ENCODE results near the gene HHLA2. TPM values are rescaled to one million over a fixed set of nuclear protein-coding genes. Genes with fewer than 3 reads are reported as not detected.

Gene HHLA2
- total and polyA plus RNA-seq, 9 donors: 0.12 to 1.1 (median 0.24) TPM; not detected in 5

- no peaks in the 10 kb centered on the region for H3K9me3 ChIP-seq
- H3K36me3 ChIP-seq: no peaks in the 10 kb centered on the region
- 40 to 59% (median 56%) methylated on average over 5 of the region's 5 CpGs for WGBS, 3 donors
- no peak for DNase-seq
- H3K4me3 ChIP-seq: no peak overlapping the region
- no peaks in the 10 kb centered on the region for H3K27me3 ChIP-seq
- intact Hi-C loops (cut with DNase I): loop anchor here in 1 of 4 donors (5.0 kb wide), 1 partner anchor 1117 kb away; no protein-coding TSS in a partner anchor
- no peak overlapping the region for H3K27ac ChIP-seq
- no peak for TF ChIP-seq CTCF (IDR thresholded peaks at IDR 0.05)
- TF ChIP-seq EP300 (IDR thresholded peaks at IDR 0.05): no peak
- TF ChIP-seq POLR2A (IDR thresholded peaks at IDR 0.05): no peak
- no peaks in the 10 kb centered on the region for H3K4me1 ChIP-seq (ENCODE audit: insufficient read depth)
Measured at GRCh38 chr3:108329508-108329907, 33.2 kb downstream of the HHLA2 start.

- intact Hi-C loops (cut with DNase I): loop anchor here in 1 of 4 donors (5.0 kb wide), 1 partner anchor 1118 kb away; no protein-coding TSS in a partner anchor
- Histone ChIP-seq H3K9me3 (no peaks in the 10 kb centered on the region), H3K4me1 (ENCODE audit: insufficient read depth) (no peaks in the 10 kb centered on the region), H3K27me3 (no peaks in the 10 kb centered on the region), H3K36me3 (no peaks in the 10 kb centered on the region), H3K27ac (no peak overlapping the region), H3K4me3 (no peak overlapping the region)
- TF ChIP-seq POLR2A (IDR thresholded peaks at IDR 0.05) (no peak), CTCF (IDR thresholded peaks at IDR 0.05) (no peak), EP300 (IDR thresholded peaks at IDR 0.05) (no peak)
- no peak for DNase-seq
Measured at GRCh38 chr3:108329947-108330346, 33.6 kb downstream of the HHLA2 start.

GRCh38 chr3:108331792-108332191 is 35.4 kb downstream of the HHLA2 start:
- Histone ChIP-seq H3K36me3 (no peaks in the 10 kb centered on the region), H3K27me3 (no peaks in the 10 kb centered on the region), H3K4me1 (ENCODE audit: insufficient read depth) (no peaks in the 10 kb centered on the region), H3K4me3 (no peak overlapping the region), H3K9me3 (no peaks in the 10 kb centered on the region), H3K27ac (no peak overlapping the region)
- 93 to 95% (median 93%) methylated on average over 3 of the region's 3 CpGs for WGBS, 3 donors
- TF ChIP-seq EP300 (IDR thresholded peaks at IDR 0.05): no peak
- TF ChIP-seq POLR2A (IDR thresholded peaks at IDR 0.05): no peak
- TF ChIP-seq CTCF (IDR thresholded peaks at IDR 0.05): no peak
- no peak for DNase-seq
- intact Hi-C loops (cut with DNase I): no loop called here

- Histone ChIP-seq H3K4me1 (ENCODE audit: insufficient read depth) (no peaks in the 10 kb centered on the region), H3K4me3 (no peak overlapping the region), H3K9me3 (no peaks in the 10 kb centered on the region), H3K27me3 (no peaks in the 10 kb centered on the region), H3K27ac (no peak overlapping the region), H3K36me3 (no peaks in the 10 kb centered on the region)
- DNase-seq: no peak
- intact Hi-C loops (cut with DNase I): no loop called here
- 85 to 100% (median 95%) methylated on average over 1 of the region's 1 CpG for WGBS, 3 donors
- TF ChIP-seq EP300 (IDR thresholded peaks at IDR 0.05) (no peak), CTCF (IDR thresholded peaks at IDR 0.05) (no peak), POLR2A (IDR thresholded peaks at IDR 0.05) (no peak)
Measured at GRCh38 chr3:108333961-108334360, 37.6 kb downstream of the HHLA2 start.
